Measurements from ENCODE around the gene BCL2. TPM values are rescaled to one million over a fixed set of nuclear protein-coding genes. Genes with fewer than 3 reads are reported as not detected.

Gene BCL2
- total and polyA plus RNA-seq, 2 donors from 2014 or later, result 6.0 to 39.2 TPM

- TF ChIP-seq CTCF (IDR thresholded peaks at IDR 0.05; ENCODE audit: borderline replicate concordance, extremely low read depth, insufficient read depth), result no peak
- H3K9ac ChIP-seq (ENCODE audit: low read length in 3 of 3), result no peak overlapping the region
These were observed 160.0 kb downstream of the BCL2 start for GRCh38 chr18:63159590-63159989.

GRCh38 chr18:63158676-63159291, 160.8 kb downstream of the BCL2 start:
- Histone ChIP-seq H3K9me3 (ENCODE audit: control insufficient read depth in 2 of 3, insufficient read depth in 1 of 3, low read length in 3 of 3) (no peaks in the 10 kb centered on the region), H3K27ac (ENCODE audit: low read depth in 2 of 2, low read length in 2 of 2) (peak overlapping the region in 1 of 2 donors; percentile 34), H3K4me1 (ENCODE audit: control insufficient read depth in 2 of 3, insufficient read depth in 2 of 3, low read depth in 1 of 3, low read length in 3 of 3) (peaks cover 0 to 39% (median 30%) of the 10 kb centered on the region in 3 donors), H3K4me3 (ENCODE audit: low read length in 3 of 3) (no peak overlapping the region), H3K27me3 (ENCODE audit: control insufficient read depth, insufficient read depth, low read length) (no peaks in the 10 kb centered on the region), H3K9ac (ENCODE audit: low read length in 3 of 3) (no peak overlapping the region), H3K36me3 (ENCODE audit: control insufficient read depth in 2 of 3, insufficient read depth in 3 of 3, low read length in 3 of 3) (no peaks in the 10 kb centered on the region)
- intact Hi-C loops (cut with DNase I), result no loop called here
- no peak for FAIRE-seq
- TF ChIP-seq CTCF (IDR thresholded peaks at IDR 0.05; ENCODE audit: borderline replicate concordance, extremely low read depth, insufficient read depth), result no peak
- no peak for DNase-seq

More at GRCh38 chr18:63159590-63159989, 160.0 kb downstream of the BCL2 start:
- intact Hi-C loops (cut with DNase I), result no loop called here
- no peaks in the 10 kb centered on the region for H3K27me3 ChIP-seq (ENCODE audit: control insufficient read depth, insufficient read depth, low read length)
- no peak overlapping the region for H3K27ac ChIP-seq (ENCODE audit: low read depth in 2 of 2, low read length in 2 of 2)
- peaks cover 0 to 37% (median 26%) of the 10 kb centered on the region in 3 donors for H3K4me1 ChIP-seq (ENCODE audit: control insufficient read depth in 2 of 3, insufficient read depth in 2 of 3, low read depth in 1 of 3, low read length in 3 of 3)
- H3K36me3 ChIP-seq (ENCODE audit: control insufficient read depth in 2 of 3, insufficient read depth in 3 of 3, low read length in 3 of 3), result no peaks in the 10 kb centered on the region
- DNase-seq (no peak), FAIRE-seq (no peak)
- no peaks in the 10 kb centered on the region for H3K9me3 ChIP-seq (ENCODE audit: control insufficient read depth in 2 of 3, insufficient read depth in 1 of 3, low read length in 3 of 3)
- no peak overlapping the region for H3K4me3 ChIP-seq (ENCODE audit: low read length in 3 of 3)

- intact Hi-C loops (cut with DNase I), result no loop called here
- Histone ChIP-seq H3K4me3 (ENCODE audit: low read length in 3 of 3) (no peak overlapping the region), H3K9ac (ENCODE audit: low read length in 3 of 3) (no peak overlapping the region), H3K27me3 (ENCODE audit: control insufficient read depth, insufficient read depth, low read length) (no peaks in the 10 kb centered on the region), H3K36me3 (ENCODE audit: control insufficient read depth in 2 of 3, insufficient read depth in 3 of 3, low read length in 3 of 3) (no peaks in the 10 kb centered on the region), H3K9me3 (ENCODE audit: control insufficient read depth in 2 of 3, insufficient read depth in 1 of 3, low read length in 3 of 3) (no peaks in the 10 kb centered on the region), H3K27ac (ENCODE audit: low read depth in 2 of 2, low read length in 2 of 2) (peak overlapping the region; percentile 11 to 49), H3K4me1 (ENCODE audit: control insufficient read depth in 2 of 3, insufficient read depth in 2 of 3, low read depth in 1 of 3, low read length in 3 of 3) (peaks cover 0 to 39% (median 30%) of the 10 kb centered on the region in 3 donors)
- TF ChIP-seq CTCF (IDR thresholded peaks at IDR 0.05; ENCODE audit: borderline replicate concordance, extremely low read depth, insufficient read depth), result no peak
- no peak for FAIRE-seq
- no peak for DNase-seq
These were observed 161.4 kb downstream of the BCL2 start for GRCh38 chr18:63158012-63158631.
